Sigmoid colon (tissue), 7 donors: ENCODE measurements around the gene ARRB1. TPM values are rescaled to one million over a fixed set of nuclear protein-coding genes. Genes with fewer than 3 reads are reported as not detected.

Experiments used
- DNase-seq: peaks from one replicate; pipeline ENCODE4 v3.0.0-alpha.2; 2019
- H3K27ac ChIP-seq, 4 donors: fragments of 200-600 bp; sonication (generic); one replicate each; pipeline ENCODE4 v1.5.1; 2016 to 2019; ENCODE audit warnings: mild to moderate bottlenecking in 1 of 4
- H3K27me3 ChIP-seq, 3 donors: fragments of 200-600 bp; sonication (generic); one replicate each; pipeline ENCODE4 v1.5.1; 2019; ENCODE audit warnings: mild to moderate bottlenecking in 1 of 3
- H3K36me3 ChIP-seq, 4 donors: fragments of 200-600 bp; sonication (generic); one replicate each; pipeline ENCODE4 v1.5.1; 2016 to 2019
- H3K4me1 ChIP-seq, 4 donors: fragments of 200-600 bp; sonication (generic); one replicate each; pipeline ENCODE4 v1.5.1; 2017 to 2019
- H3K4me3 ChIP-seq, 4 donors: fragments of 200-600 bp; sonication (generic); one replicate each; pipeline ENCODE4 v1.5.1; 2017 to 2019; ENCODE audit warnings: mild to moderate bottlenecking in 2 of 4, moderate library complexity in 1 of 4
- H3K9me3 ChIP-seq, 4 donors: fragments of 200-600 bp in 3 of 4; sonication (generic) in 3 of 4; one replicate each; pipeline versions ENCODE4 v1.5.1 to v1.6.1; 2013 to 2019
- EP300 ChIP-seq, 4 donors: sonication (generic); formaldehyde crosslinking; IDR thresholded peaks; one replicate each; pipeline ENCODE4 v1.6.1; 2017; ENCODE audit warnings: antibody characterized with exemption in 4 of 4
- POLR2A ChIP-seq, 2 donors: fragments of 450-650 bp; IDR thresholded peaks; one replicate each; pipeline ENCODE4 v1.6.1; 2016; ENCODE audit warnings: antibody characterized with exemption in 2 of 2, mild to moderate bottlenecking in 2 of 2, moderate library complexity in 2 of 2
- POLR2AphosphoS5 ChIP-seq, 4 donors: sonication (generic); formaldehyde crosslinking; IDR thresholded peaks; one replicate each; pipeline ENCODE4 v1.6.1; 2017; ENCODE audit warnings: antibody characterized with exemption in 4 of 4
- WGBS, 2 donors: extraction: QIAGEN DNeasy Blood & Tissue Kit; methylation state at CpG; one replicate each; pipeline ENCODE4 v1.1.7; 2013; 5-methylcytosine and 5-hydroxymethylcytosine counted together
- intact Hi-C: fragments of 100-400 bp; cut with DNase I; formaldehyde crosslinking; loops from one replicate; pipeline ENCODE4 v1.15.1; 2023
- polyA plus RNA-seq, 3 donors: library from polyadenylated mRNA; stranded (reverse); fragments of 200-250 nt; gene quantifications; one replicate each; pipeline ENCODE4 v1.2.3, GENCODE V29; 2013
- total RNA-seq, 4 donors: library from RNA; depleted of rRNA; stranded (reverse); fragments of >200 nt; gene quantifications; one replicate each; pipeline ENCODE4 v1.1.0, GENCODE V29; 2016
- TF ChIP-seq, protein P1 (sequence below), 4 experiments: fragments of 450-650 bp in 3 of 4; fragments of 200-600 bp in 1 of 4; IDR thresholded peaks; one replicate each; pipeline ENCODE4 v1.5.1; 2016 to 2019; ENCODE audit warnings: antibody characterized with exemption in 4 of 4, mild to moderate bottlenecking in 3 of 4, moderate library complexity in 2 of 4
- donor health status: healthy with polysubstance abuse.
- donor health status: Bipolar disorder and iron deficiency.
- donor health status: healthy.

ARRB1 gene
- total and polyA plus RNA-seq, 7 donors = 24.0 to 96.7 (median 45.6) TPM

DNA sequence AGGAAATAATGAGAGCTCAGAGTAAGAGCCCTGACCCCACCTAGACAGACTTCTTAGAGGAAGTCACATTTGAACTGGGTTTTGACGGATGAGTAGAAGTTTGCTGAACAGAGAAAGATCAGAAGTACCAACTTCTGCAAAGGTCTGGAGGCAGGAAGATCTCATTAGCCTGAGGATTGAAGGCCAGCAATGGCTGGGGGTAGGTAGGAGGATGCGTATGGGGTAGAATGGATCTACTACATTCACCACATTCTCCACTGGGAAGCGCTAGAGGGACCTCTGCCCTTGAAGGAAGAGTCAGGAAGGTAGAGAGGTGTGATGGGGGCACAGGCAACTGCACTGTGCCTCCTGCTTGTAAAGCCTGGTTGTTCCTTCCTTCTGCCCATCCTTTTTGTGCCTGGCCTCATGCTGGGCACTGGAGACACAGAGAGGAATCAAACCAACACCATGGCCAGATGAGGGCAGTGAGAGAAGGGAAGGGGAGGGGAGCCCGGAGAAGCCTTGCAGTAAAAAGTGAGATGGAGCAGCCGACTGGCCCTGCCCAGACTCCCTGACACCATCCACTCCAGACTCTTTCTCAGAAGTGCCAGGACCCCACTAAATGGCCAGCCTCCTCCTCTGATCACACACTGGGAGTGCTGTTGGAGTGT lies 106.0 kb downstream of the ARRB1 start:
- Histone ChIP-seq H3K9me3 (no peaks in the 10 kb centered on the region), H3K4me3 (no peak overlapping the region), H3K27me3 (peaks cover 7 to 29% (median 22%) of the 10 kb centered on the region in 3 donors), H3K36me3 (no peaks in the 10 kb centered on the region), H3K4me1 (peaks cover 0 to 32% (median 27%) of the 10 kb centered on the region in 4 donors), H3K27ac (no peak overlapping the region)
- TF ChIP-seq EP300 (IDR thresholded peaks at IDR 0.05) = no peak
- TF ChIP-seq POLR2A (IDR thresholded peaks at IDR 0.05) = no peak
- TF ChIP-seq, protein P1, sequence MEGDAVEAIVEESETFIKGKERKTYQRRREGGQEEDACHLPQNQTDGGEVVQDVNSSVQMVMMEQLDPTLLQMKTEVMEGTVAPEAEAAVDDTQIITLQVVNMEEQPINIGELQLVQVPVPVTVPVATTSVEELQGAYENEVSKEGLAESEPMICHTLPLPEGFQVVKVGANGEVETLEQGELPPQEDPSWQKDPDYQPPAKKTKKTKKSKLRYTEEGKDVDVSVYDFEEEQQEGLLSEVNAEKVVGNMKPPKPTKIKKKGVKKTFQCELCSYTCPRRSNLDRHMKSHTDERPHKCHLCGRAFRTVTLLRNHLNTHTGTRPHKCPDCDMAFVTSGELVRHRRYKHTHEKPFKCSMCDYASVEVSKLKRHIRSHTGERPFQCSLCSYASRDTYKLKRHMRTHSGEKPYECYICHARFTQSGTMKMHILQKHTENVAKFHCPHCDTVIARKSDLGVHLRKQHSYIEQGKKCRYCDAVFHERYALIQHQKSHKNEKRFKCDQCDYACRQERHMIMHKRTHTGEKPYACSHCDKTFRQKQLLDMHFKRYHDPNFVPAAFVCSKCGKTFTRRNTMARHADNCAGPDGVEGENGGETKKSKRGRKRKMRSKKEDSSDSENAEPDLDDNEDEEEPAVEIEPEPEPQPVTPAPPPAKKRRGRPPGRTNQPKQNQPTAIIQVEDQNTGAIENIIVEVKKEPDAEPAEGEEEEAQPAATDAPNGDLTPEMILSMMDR (IDR thresholded peaks at IDR 0.05) = no peak
- no peak for TF ChIP-seq POLR2AphosphoS5 (IDR thresholded peaks at IDR 0.05)
- intact Hi-C loops = loop anchor here (5.0 kb wide), 1 partner anchor 223 kb away; no protein-coding TSS in a partner anchor
- no peak for DNase-seq
- WGBS, 2 donors = 65 to 83% methylated on average over 5 of the region's 5 CpGs

- WGBS, 2 donors = 83 to 85% methylated on average over 10 of the region's 10 CpGs
- DNase-seq = no peak
- Histone ChIP-seq H3K4me3 (no peak overlapping the region), H3K27me3 (peaks cover 14 to 41% (median 34%) of the 10 kb centered on the region in 3 donors), H3K4me1 (peaks cover 0 to 34% (median 32%) of the 10 kb centered on the region in 4 donors), H3K36me3 (no peaks in the 10 kb centered on the region), H3K9me3 (no peaks in the 10 kb centered on the region), H3K27ac (no peak overlapping the region)
- TF ChIP-seq POLR2A (IDR thresholded peaks at IDR 0.05) (no peak), POLR2AphosphoS5 (IDR thresholded peaks at IDR 0.05) (no peak), EP300 (IDR thresholded peaks at IDR 0.05) (no peak)
- TF ChIP-seq, protein P1 (IDR thresholded peaks at IDR 0.05) = no peak
- intact Hi-C loops = no loop called here
These were observed 107.2 kb downstream of the ARRB1 start for GRCh38 chr11:75244052-75244814.

GRCh38 chr11:75242722-75243600 lies 108.5 kb downstream of the ARRB1 start:
- no peak for DNase-seq
- Histone ChIP-seq H3K27me3 (peaks cover 14 to 54% (median 38%) of the 10 kb centered on the region in 3 donors), H3K4me3 (no peak overlapping the region), H3K36me3 (no peaks in the 10 kb centered on the region), H3K27ac (no peak overlapping the region), H3K4me1 (peaks cover 0 to 31% (median 27%) of the 10 kb centered on the region in 4 donors), H3K9me3 (no peaks in the 10 kb centered on the region)
- WGBS, 2 donors = 81 to 83% methylated on average over 16 of the region's 16 CpGs
- intact Hi-C loops = no loop called here
- TF ChIP-seq POLR2A (IDR thresholded peaks at IDR 0.05) = no peak
- TF ChIP-seq, protein P1 (IDR thresholded peaks at IDR 0.05) = no peak
- TF ChIP-seq POLR2AphosphoS5 (IDR thresholded peaks at IDR 0.05) = no peak
- no peak for TF ChIP-seq EP300 (IDR thresholded peaks at IDR 0.05)

GRCh38 chr11:75241906-75242644 lies 109.4 kb downstream of the ARRB1 start:
- intact Hi-C loops = no loop called here
- H3K27me3 ChIP-seq = peaks cover 14 to 54% (median 41%) of the 10 kb centered on the region in 3 donors
- peaks cover 0 to 31% (median 26%) of the 10 kb centered on the region in 4 donors for H3K4me1 ChIP-seq
- H3K4me3 ChIP-seq = peak overlapping the region in 3 of 4 donors; percentile 39 to 47 (median 42)
- no peak for DNase-seq
- no peaks in the 10 kb centered on the region for H3K9me3 ChIP-seq
- 6 to 7% methylated on average over 72 of the region's 72 CpGs for WGBS, 2 donors
- no peak overlapping the region for H3K27ac ChIP-seq
- TF ChIP-seq POLR2A (IDR thresholded peaks at IDR 0.05) = no peak
- TF ChIP-seq, protein P1 (IDR thresholded peaks at IDR 0.05) = no peak
- TF ChIP-seq EP300 (IDR thresholded peaks at IDR 0.05) = no peak
- no peak for TF ChIP-seq POLR2AphosphoS5 (IDR thresholded peaks at IDR 0.05)
- H3K36me3 ChIP-seq = no peaks in the 10 kb centered on the region
